Stimulated activated naive CD8-positive, alpha-beta T cell treated with anti-CD3 and anti-CD28 coated beads, Interleukin-15, amount 100 ng/mL, for 72 hours (primary cell): ENCODE measurements around the gene OR1G1.
"Not testable (repeated sequence)": the region's sequence is repeated elsewhere in the genome, so short reads cannot be mapped to it uniquely, and the experiment has no call there.

Source experiments
- ATAC-seq: fragments of 150-1000 bp; cut with Tn5 transposase; 2 replicates; pipeline ENCODE4 v1.10.0; 2021; ENCODE audit warnings: mild to moderate bottlenecking, moderate library complexity
- DNase-seq, 2 donors: peaks; one replicate each; pipeline ENCODE4 v3.0.0; 2021 to 2022
- H3K27ac Mint-ChIP-seq, 2 donors: one replicate each; pipeline ENCODE4 v1.8.0; 2022; ENCODE audit warnings: mild to moderate bottlenecking in 2 of 2, mixed read lengths in 2 of 2, moderate library complexity in 2 of 2
- H3K27me3 Mint-ChIP-seq: one replicate; pipeline ENCODE4 v1.8.0; 2022; ENCODE audit warnings: mixed read lengths
- H3K4me1 Mint-ChIP-seq: one replicate; pipeline ENCODE4 v1.8.0; 2022; ENCODE audit warnings: mild to moderate bottlenecking, mixed read lengths
- H3K4me3 Mint-ChIP-seq, 2 donors: one replicate each; pipeline ENCODE4 v1.8.0; 2022; ENCODE audit warnings: mild to moderate bottlenecking in 2 of 2, mixed read lengths in 2 of 2, moderate library complexity in 1 of 2
- H3K9me3 Mint-ChIP-seq, 2 donors: one replicate each; pipeline ENCODE4 v1.8.0; 2022; ENCODE audit warnings: mixed read lengths in 2 of 2

Gene OR1G1

GRCh38 chr17:3127451-3127850 lies at the start of gene OR1G1:
Gene OR1G1, minus strand, starts transcription at chr17:3127551. Its CDS starts 0 bp downstream, at chr17:3127551.
- Mint-ChIP-seq H3K27ac (no peak within 1 kb of the TSS), H3K27me3 (peaks cover 31% of the 10 kb centered on the region), H3K4me1 (no peaks in the 10 kb centered on the region), H3K9me3 (no peaks in the 10 kb centered on the region), H3K4me3 (no peak within 1 kb of the TSS)
- DNase-seq (no peak), ATAC-seq (no peak)

GRCh38 chr17:3167574-3167973 lies 40.2 kb upstream of the OR1G1 start:
- no peak for ATAC-seq

GRCh38 chr17:3157218-3157617 lies 29.9 kb upstream of the OR1G1 start:
- peaks cover 25% of the 10 kb centered on the region for H3K27me3 Mint-ChIP-seq
- DNase-seq (no peak), ATAC-seq (no peak)
- no peaks in the 10 kb centered on the region for H3K4me1 Mint-ChIP-seq
- no peak overlapping the region for H3K4me3 Mint-ChIP-seq
- peaks cover 0 to 5% of the 10 kb centered on the region in 2 donors for H3K9me3 Mint-ChIP-seq
- no peak overlapping the region for H3K27ac Mint-ChIP-seq

More at GRCh38 chr17:3167574-3167973, 40.2 kb upstream of the OR1G1 start:
- Mint-ChIP-seq H3K9me3 (peaks cover 7 to 18% of the 10 kb centered on the region in 2 donors), H3K4me1 (no peaks in the 10 kb centered on the region), H3K27me3 (no peaks in the 10 kb centered on the region), H3K4me3 (no peak overlapping the region), H3K27ac (no peak overlapping the region)
- no peak for DNase-seq

- not testable (repeated sequence) for H3K27me3 Mint-ChIP-seq, ATAC-seq, H3K27ac Mint-ChIP-seq, H3K4me3 Mint-ChIP-seq, DNase-seq, H3K4me1 Mint-ChIP-seq
- peaks cover 8 to 14% of the 10 kb centered on the region in 2 donors for H3K9me3 Mint-ChIP-seq
Measured at GRCh38 chr17:3137494-3137893, 10.1 kb upstream of the OR1G1 start.

GRCh38 chr17:3104322-3104721 lies 23.0 kb downstream of the OR1G1 start, which contains the start of gene OR1D2:
Gene OR1D2, minus strand, starts transcription at chr17:3104422. Its CDS starts 11,426 bp downstream, at chr17:3092996.
- ATAC-seq (no peak), DNase-seq (no peak)
- peaks cover 17 to 25% of the 10 kb centered on the region in 2 donors for H3K9me3 Mint-ChIP-seq
- H3K4me3 Mint-ChIP-seq, result no peak within 1 kb of the TSS
- H3K27me3 Mint-ChIP-seq, result peaks cover 22% of the 10 kb centered on the region
- H3K27ac Mint-ChIP-seq, result no peak within 1 kb of the TSS
- H3K4me1 Mint-ChIP-seq, result no peaks in the 10 kb centered on the region
